ENCODE measurements around the gene SNX30.

DNA sequence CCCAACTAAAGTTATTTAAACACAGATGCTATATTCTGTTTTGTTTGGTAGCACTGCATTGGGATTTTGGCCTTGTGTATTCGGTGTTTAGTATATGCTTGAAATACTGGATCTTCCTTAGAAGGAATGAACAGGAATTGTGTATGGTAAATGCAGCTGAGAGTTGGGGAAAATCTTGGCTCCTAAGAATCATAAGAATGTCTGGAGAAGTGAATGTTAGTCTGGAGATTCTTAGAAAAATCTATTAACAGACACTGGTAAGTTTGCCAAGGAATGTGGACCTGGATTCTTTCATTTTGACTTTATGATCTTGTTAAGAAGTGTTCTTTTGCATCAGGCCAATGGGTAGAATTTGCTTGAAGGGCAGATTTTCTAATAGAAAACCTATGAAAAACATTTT is 38.9 kb downstream of the SNX30 start:
- TF ChIP-seq EZH2 (IDR thresholded peaks at IDR 0.05; ENCODE audit: low read length, unreplicated experiment) = no peak
- TF ChIP-seq, protein P1, sequence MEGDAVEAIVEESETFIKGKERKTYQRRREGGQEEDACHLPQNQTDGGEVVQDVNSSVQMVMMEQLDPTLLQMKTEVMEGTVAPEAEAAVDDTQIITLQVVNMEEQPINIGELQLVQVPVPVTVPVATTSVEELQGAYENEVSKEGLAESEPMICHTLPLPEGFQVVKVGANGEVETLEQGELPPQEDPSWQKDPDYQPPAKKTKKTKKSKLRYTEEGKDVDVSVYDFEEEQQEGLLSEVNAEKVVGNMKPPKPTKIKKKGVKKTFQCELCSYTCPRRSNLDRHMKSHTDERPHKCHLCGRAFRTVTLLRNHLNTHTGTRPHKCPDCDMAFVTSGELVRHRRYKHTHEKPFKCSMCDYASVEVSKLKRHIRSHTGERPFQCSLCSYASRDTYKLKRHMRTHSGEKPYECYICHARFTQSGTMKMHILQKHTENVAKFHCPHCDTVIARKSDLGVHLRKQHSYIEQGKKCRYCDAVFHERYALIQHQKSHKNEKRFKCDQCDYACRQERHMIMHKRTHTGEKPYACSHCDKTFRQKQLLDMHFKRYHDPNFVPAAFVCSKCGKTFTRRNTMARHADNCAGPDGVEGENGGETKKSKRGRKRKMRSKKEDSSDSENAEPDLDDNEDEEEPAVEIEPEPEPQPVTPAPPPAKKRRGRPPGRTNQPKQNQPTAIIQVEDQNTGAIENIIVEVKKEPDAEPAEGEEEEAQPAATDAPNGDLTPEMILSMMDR (conservative IDR thresholded peaks at IDR 0.05; ENCODE audit: low read depth, low read length) = no peak
